Measurements from ENCODE around the gene PRRG1. TPM values are rescaled to one million over a fixed set of nuclear protein-coding genes. Genes with fewer than 3 reads are reported as not detected.
"Not testable (repeated sequence)": the region's sequence is repeated elsewhere in the genome, so short reads cannot be mapped to it uniquely, and the experiment has no call there.

The PRRG1 gene
- total RNA-seq, 1 experiment from 2014 or later, result not detected

DNA sequence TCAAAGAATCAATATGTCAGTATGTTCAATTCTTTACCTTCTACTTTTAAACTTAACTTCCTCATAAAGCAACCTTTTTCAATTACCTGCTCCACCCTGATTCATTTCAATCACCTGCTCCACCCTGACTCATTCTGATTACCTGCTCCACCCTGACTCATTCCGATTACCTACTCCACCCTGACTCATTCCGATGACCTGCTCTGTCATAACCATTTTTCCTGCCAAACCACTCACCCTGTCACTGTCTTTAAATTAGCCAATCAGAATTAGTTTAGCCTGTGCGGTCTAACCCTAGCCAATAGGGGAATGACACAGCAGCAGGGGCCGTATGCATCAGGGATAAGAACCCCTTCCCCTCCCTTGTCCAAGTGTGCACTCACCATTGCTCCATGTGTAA, 135.2 kb downstream of the PRRG1 start:
- not testable (repeated sequence) for H4K20me1 ChIP-seq (ENCODE audit: insufficient read depth, low read depth, low read length); H3K27me3 ChIP-seq (ENCODE audit: low read length); H3K4me3 ChIP-seq (ENCODE audit: low read length); H3K9ac ChIP-seq (ENCODE audit: low read length); H3K9me3 ChIP-seq (ENCODE audit: low read length); H3K4me1 ChIP-seq (ENCODE audit: low read length); H3K9me2 ChIP-seq (replicated peaks; ENCODE audit: insufficient read depth, low read length); H2AFZ ChIP-seq (ENCODE audit: low read length); H3K79me2 ChIP-seq (ENCODE audit: low read length); DNase-seq; H3K36me3 ChIP-seq (ENCODE audit: insufficient read depth, low read length); H3K4me2 ChIP-seq (ENCODE audit: low read depth, low read length, poor library complexity, severe bottlenecking); H3K27ac ChIP-seq (ENCODE audit: low read length)

DNA sequence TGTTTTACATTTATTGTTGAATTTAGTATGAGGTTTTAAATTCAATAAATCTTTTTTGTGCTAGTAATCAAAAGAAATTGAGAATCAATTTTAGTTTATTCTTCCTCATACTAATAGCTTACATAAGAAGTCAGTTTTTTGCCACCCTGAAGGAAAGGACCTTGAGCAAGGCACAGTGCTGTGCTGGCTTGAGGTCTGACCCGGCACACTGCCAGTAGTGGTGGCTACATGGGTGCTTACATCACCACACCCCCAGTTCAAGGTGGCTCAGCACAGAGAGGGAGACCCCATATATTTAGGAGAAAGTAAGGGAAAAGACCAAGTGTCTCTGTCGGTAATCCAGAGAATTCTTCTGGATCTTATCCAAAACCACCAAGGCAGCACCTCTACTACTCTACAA, 136.3 kb downstream of the PRRG1 start:
- Histone ChIP-seq H3K4me1 (ENCODE audit: low read length) (no peaks in the 10 kb centered on the region), H3K27ac (ENCODE audit: low read length) (no peak overlapping the region), H2AFZ (ENCODE audit: low read length) (no peak overlapping the region), H3K4me2 (ENCODE audit: low read depth, low read length, poor library complexity, severe bottlenecking) (no peak overlapping the region), H3K9ac (ENCODE audit: low read length) (no peak overlapping the region), H3K9me3 (ENCODE audit: low read length) (no peaks in the 10 kb centered on the region), H3K27me3 (ENCODE audit: low read length) (no peaks in the 10 kb centered on the region), H3K4me3 (ENCODE audit: low read length) (no peak overlapping the region), H4K20me1 (ENCODE audit: insufficient read depth, low read depth, low read length) (no peaks in the 10 kb centered on the region), H3K36me3 (ENCODE audit: insufficient read depth, low read length) (no peaks in the 10 kb centered on the region), H3K79me2 (ENCODE audit: low read length) (no peaks in the 10 kb centered on the region), H3K9me2 (replicated peaks; ENCODE audit: insufficient read depth, low read length) (no peaks in the 10 kb centered on the region)
- DNase-seq, result no peak

DNA sequence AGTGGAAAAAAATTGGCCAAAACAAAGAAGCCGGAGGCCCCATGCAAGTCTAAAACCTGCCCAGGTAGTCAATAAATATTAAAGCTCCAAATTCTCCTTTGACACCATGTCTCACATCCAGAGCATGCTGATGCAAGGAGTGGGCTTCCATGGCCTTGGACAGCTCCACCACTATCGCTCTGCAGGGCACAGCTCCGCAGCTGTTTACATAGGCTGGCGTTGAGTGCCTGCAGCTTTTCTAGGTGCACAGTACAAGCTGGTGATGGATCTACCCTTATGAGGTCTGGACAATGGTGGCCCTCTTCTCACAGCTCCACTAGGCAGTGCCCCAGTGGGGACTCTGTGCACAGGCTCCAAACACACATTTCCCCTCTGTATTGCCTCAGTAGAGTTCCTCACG, 138.1 kb downstream of the PRRG1 start:
- no peak overlapping the region for H3K4me2 ChIP-seq (ENCODE audit: low read depth, low read length, poor library complexity, severe bottlenecking)

DNA sequence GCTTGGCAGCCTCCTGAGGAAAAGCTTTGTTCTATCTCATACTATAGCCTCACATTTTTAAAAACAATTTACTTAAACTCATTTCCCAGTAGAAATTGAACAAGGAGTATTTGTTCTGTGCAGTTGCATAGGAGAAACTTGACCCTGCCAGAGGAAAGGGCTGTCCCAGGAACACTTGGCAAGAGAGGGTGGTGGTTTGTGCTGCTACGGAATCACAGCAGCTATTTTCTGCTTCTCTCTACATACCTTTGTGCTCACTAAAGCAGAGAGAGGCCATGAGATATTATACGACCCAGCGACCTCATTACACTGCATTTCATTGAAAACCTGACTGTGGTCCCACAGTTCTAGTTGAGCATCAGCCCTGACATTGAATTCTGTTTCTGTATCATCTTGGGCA, 139.2 kb downstream of the PRRG1 start:
- no peaks in the 10 kb centered on the region for H3K4me1 ChIP-seq (ENCODE audit: low read length)
- H4K20me1 ChIP-seq (ENCODE audit: insufficient read depth, low read depth, low read length), result no peaks in the 10 kb centered on the region
- no peak overlapping the region for H3K27ac ChIP-seq (ENCODE audit: low read length)
- no peaks in the 10 kb centered on the region for H3K79me2 ChIP-seq (ENCODE audit: low read length)
- DNase-seq, result no peak
- no peaks in the 10 kb centered on the region for H3K9me2 ChIP-seq (replicated peaks; ENCODE audit: insufficient read depth, low read length)
- no peak overlapping the region for H2AFZ ChIP-seq (ENCODE audit: low read length)
- H3K27me3 ChIP-seq (ENCODE audit: low read length), result no peaks in the 10 kb centered on the region
- no peak overlapping the region for H3K4me2 ChIP-seq (ENCODE audit: low read depth, low read length, poor library complexity, severe bottlenecking)
- no peaks in the 10 kb centered on the region for H3K9me3 ChIP-seq (ENCODE audit: low read length)
- H3K36me3 ChIP-seq (ENCODE audit: insufficient read depth, low read length), result no peaks in the 10 kb centered on the region
- H3K4me3 ChIP-seq (ENCODE audit: low read length), result no peak overlapping the region
- no peak overlapping the region for H3K9ac ChIP-seq (ENCODE audit: low read length)

More for the DNA sequence above, 138.1 kb downstream of the PRRG1 start:
- no peaks in the 10 kb centered on the region for H3K9me2 ChIP-seq (replicated peaks; ENCODE audit: insufficient read depth, low read length)
- no peaks in the 10 kb centered on the region for H3K36me3 ChIP-seq (ENCODE audit: insufficient read depth, low read length)
- no peaks in the 10 kb centered on the region for H3K9me3 ChIP-seq (ENCODE audit: low read length)
- no peak overlapping the region for H3K9ac ChIP-seq (ENCODE audit: low read length)
- no peaks in the 10 kb centered on the region for H4K20me1 ChIP-seq (ENCODE audit: insufficient read depth, low read depth, low read length)
- H3K27ac ChIP-seq (ENCODE audit: low read length), result no peak overlapping the region
- no peak overlapping the region for H2AFZ ChIP-seq (ENCODE audit: low read length)
- H3K27me3 ChIP-seq (ENCODE audit: low read length), result no peaks in the 10 kb centered on the region
- no peaks in the 10 kb centered on the region for H3K4me1 ChIP-seq (ENCODE audit: low read length)
- no peak overlapping the region for H3K4me3 ChIP-seq (ENCODE audit: low read length)
- H3K79me2 ChIP-seq (ENCODE audit: low read length), result no peaks in the 10 kb centered on the region
- no peak for DNase-seq

DNA sequence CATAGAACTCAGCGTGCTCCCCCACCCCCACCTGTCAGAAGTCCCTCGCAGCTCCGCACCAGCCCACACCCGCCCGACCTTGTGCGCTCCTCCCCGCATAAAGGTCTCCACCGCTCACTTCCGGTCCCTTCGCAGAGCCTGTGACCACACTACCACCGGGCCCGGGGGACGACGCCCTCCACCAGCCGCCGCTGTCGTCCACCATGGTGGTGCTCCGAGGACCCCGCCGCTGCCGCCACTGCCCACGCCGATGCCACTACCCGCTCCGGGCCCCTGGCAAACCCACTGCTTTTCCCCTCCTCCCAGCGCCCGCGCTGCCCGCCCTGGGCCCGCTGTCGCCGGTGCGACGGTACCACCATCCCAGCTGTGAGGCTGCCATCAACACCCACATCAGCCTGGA, 142.5 kb downstream of the PRRG1 start:
- H4K20me1 ChIP-seq (ENCODE audit: insufficient read depth, low read depth, low read length), result no peaks in the 10 kb centered on the region
- no peak overlapping the region for H3K4me3 ChIP-seq (ENCODE audit: low read length)
- H3K4me2 ChIP-seq (ENCODE audit: low read depth, low read length, poor library complexity, severe bottlenecking), result no peak overlapping the region
- H3K27ac ChIP-seq (ENCODE audit: low read length), result no peak overlapping the region
- no peak overlapping the region for H3K9ac ChIP-seq (ENCODE audit: low read length)
- no peaks in the 10 kb centered on the region for H3K9me2 ChIP-seq (replicated peaks; ENCODE audit: insufficient read depth, low read length)
- no peaks in the 10 kb centered on the region for H3K9me3 ChIP-seq (ENCODE audit: low read length)
- no peak for DNase-seq
- H3K4me1 ChIP-seq (ENCODE audit: low read length), result no peaks in the 10 kb centered on the region
- no peaks in the 10 kb centered on the region for H3K79me2 ChIP-seq (ENCODE audit: low read length)
- no peaks in the 10 kb centered on the region for H3K27me3 ChIP-seq (ENCODE audit: low read length)
- no peaks in the 10 kb centered on the region for H3K36me3 ChIP-seq (ENCODE audit: insufficient read depth, low read length)
- no peak overlapping the region for H2AFZ ChIP-seq (ENCODE audit: low read length)

DNA sequence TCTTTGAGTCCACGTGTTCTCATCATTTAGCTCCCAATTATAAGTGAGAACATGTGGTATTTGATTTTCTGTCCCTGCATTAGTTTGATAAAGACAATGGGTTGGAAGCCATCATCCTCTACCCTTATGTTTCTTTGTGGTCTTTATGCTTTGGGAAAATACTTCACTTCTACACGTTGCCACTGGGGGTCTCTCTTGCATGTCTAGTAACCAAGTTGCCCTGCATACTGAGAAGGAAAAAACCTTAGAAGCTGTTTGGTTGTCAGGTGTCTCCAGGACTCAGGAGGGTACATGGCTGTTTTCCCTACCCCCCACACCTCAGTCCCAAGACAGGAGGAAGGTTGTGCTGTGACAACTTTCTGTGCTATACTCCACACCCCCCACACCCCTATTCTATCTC, 146.6 kb downstream of the PRRG1 start:
- not testable (repeated sequence) for H3K4me1 ChIP-seq (ENCODE audit: low read length); H2AFZ ChIP-seq (ENCODE audit: low read length); H3K79me2 ChIP-seq (ENCODE audit: low read length); H4K20me1 ChIP-seq (ENCODE audit: insufficient read depth, low read depth, low read length); H3K9me3 ChIP-seq (ENCODE audit: low read length); H3K9me2 ChIP-seq (replicated peaks; ENCODE audit: insufficient read depth, low read length); H3K9ac ChIP-seq (ENCODE audit: low read length); H3K4me3 ChIP-seq (ENCODE audit: low read length); H3K27ac ChIP-seq (ENCODE audit: low read length); H3K36me3 ChIP-seq (ENCODE audit: insufficient read depth, low read length); H3K27me3 ChIP-seq (ENCODE audit: low read length); H3K4me2 ChIP-seq (ENCODE audit: low read depth, low read length, poor library complexity, severe bottlenecking)
- DNase-seq, result peak; percentile 59

DNA sequence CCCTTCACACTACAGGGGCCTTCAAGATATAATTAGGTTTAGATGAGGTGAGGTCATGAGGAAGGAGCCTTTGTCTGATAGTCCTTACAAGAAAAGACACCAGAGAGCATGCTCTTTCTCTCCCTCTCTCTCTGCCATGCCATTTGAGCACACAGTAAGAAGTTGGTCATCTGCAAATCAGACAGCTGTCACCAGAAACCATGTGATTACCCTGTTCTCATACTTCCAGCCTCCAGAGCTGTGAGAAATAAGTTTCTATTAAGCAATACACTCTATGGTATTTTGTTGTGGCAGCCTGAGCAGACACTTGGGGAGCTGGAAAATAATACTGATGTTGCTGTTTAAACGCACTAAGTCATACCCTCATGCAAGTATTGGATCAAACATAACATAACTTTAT, 148.0 kb downstream of the PRRG1 start:
- not testable (repeated sequence) for H2AFZ ChIP-seq (ENCODE audit: low read length); H3K27me3 ChIP-seq (ENCODE audit: low read length); H3K9me2 ChIP-seq (replicated peaks; ENCODE audit: insufficient read depth, low read length); DNase-seq; H3K27ac ChIP-seq (ENCODE audit: low read length); H3K4me2 ChIP-seq (ENCODE audit: low read depth, low read length, poor library complexity, severe bottlenecking); H3K36me3 ChIP-seq (ENCODE audit: insufficient read depth, low read length); H3K9ac ChIP-seq (ENCODE audit: low read length); H3K79me2 ChIP-seq (ENCODE audit: low read length); H3K4me3 ChIP-seq (ENCODE audit: low read length); H3K4me1 ChIP-seq (ENCODE audit: low read length); H3K9me3 ChIP-seq (ENCODE audit: low read length); H4K20me1 ChIP-seq (ENCODE audit: insufficient read depth, low read depth, low read length)

DNA sequence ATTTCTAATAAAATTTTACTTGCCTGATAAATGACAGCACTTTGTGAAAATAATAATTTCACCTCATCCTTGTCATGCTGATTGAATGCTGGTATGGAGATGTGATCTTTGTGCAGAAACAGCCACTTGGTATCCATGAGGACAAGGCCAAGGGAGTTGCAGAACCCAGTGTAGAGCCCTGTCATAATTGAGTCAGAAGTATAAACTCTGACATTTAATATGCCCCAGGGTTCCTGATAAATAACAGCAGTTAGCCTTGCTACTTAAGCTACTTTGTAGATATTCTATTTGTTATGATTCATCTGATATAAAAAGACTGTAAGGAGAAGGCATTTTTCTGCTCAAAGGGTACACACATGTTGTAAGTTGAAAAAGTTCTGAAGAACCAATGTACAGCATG, 149.2 kb downstream of the PRRG1 start:
- H4K20me1 ChIP-seq (ENCODE audit: insufficient read depth, low read depth, low read length); H2AFZ ChIP-seq (ENCODE audit: low read length): not testable (repeated sequence)

DNA sequence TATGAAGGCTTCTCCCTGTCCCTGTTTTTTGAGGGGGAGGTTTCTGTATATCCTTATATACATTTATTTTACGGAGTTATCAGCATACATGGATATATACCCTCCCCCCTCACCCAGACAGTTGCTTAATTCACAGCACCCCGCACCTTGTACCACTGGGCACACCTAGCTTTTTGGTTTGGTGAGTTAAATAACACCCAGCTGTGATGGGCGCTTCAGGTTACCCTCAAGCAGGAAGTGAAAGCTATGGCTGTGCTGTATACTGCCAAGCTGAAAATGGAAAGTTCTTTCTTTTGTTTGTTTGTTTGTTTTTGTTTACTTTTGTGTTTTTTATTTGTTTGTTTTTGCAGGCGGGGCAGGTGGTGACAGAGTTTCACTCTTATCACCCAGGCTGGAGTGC, 150.5 kb downstream of the PRRG1 start:
- H3K36me3 ChIP-seq (ENCODE audit: insufficient read depth, low read length); H3K9me3 ChIP-seq (ENCODE audit: low read length); H3K27me3 ChIP-seq (ENCODE audit: low read length); H3K9me2 ChIP-seq (replicated peaks; ENCODE audit: insufficient read depth, low read length); H3K4me3 ChIP-seq (ENCODE audit: low read length); H3K4me1 ChIP-seq (ENCODE audit: low read length); H3K27ac ChIP-seq (ENCODE audit: low read length); H3K79me2 ChIP-seq (ENCODE audit: low read length); H3K9ac ChIP-seq (ENCODE audit: low read length); H3K4me2 ChIP-seq (ENCODE audit: low read depth, low read length, poor library complexity, severe bottlenecking); H4K20me1 ChIP-seq (ENCODE audit: insufficient read depth, low read depth, low read length); DNase-seq; H2AFZ ChIP-seq (ENCODE audit: low read length): not testable (repeated sequence)

More for the DNA sequence above, 149.2 kb downstream of the PRRG1 start:
- not testable (repeated sequence) for H3K4me1 ChIP-seq (ENCODE audit: low read length); H3K9ac ChIP-seq (ENCODE audit: low read length); H3K27ac ChIP-seq (ENCODE audit: low read length); H3K9me2 ChIP-seq (replicated peaks; ENCODE audit: insufficient read depth, low read length); H3K27me3 ChIP-seq (ENCODE audit: low read length); H3K9me3 ChIP-seq (ENCODE audit: low read length); H3K4me2 ChIP-seq (ENCODE audit: low read depth, low read length, poor library complexity, severe bottlenecking); H3K4me3 ChIP-seq (ENCODE audit: low read length); H3K36me3 ChIP-seq (ENCODE audit: insufficient read depth, low read length); DNase-seq; H3K79me2 ChIP-seq (ENCODE audit: low read length)
